Aorta (tissue), 5 donors: Measurements from ENCODE around the gene FKTN. TPM values are rescaled to one million over a fixed set of nuclear protein-coding genes. Genes with fewer than 3 reads are reported as not detected.

Source experiments
- ATAC-seq: fragments of 200-7000 bp; cut with Tn5 transposase; one replicate; pipeline ENCODE4 v1.9.1; 2022; ENCODE audit warnings: moderate library complexity; ENCODE audit not compliant: low FRiP score
- DNase-seq, 2 donors: peaks; one replicate each; pipeline ENCODE4 v3.0.0-alpha.2; 2020
- H3K27ac ChIP-seq, 2 donors: one replicate each; pipeline ENCODE4 v1.5.1; 2013; ENCODE audit warnings: low read length in 2 of 2, mild to moderate bottlenecking in 2 of 2, moderate library complexity in 2 of 2, control low read depth in 1 of 2, inconsistent platforms in 1 of 2, low read depth in 1 of 2
- H3K27me3 ChIP-seq, 2 donors: one replicate each; pipeline ENCODE4 v1.6.1; 2013; ENCODE audit warnings: control low read depth in 1 of 2, low read length in 1 of 2, mild to moderate bottlenecking in 1 of 2, moderate library complexity in 1 of 2; ENCODE audit not compliant: insufficient read depth in 2 of 2, control insufficient read depth in 1 of 2
- H3K36me3 ChIP-seq, 2 donors: one replicate each; pipeline ENCODE4 v1.6.1; 2013; ENCODE audit warnings: control low read depth in 1 of 2, low read length in 1 of 2, mild to moderate bottlenecking in 1 of 2; ENCODE audit not compliant: insufficient read depth in 2 of 2, control insufficient read depth in 1 of 2
- H3K4me1 ChIP-seq, 2 donors: one replicate each; pipeline ENCODE4 v1.6.1; 2013; ENCODE audit warnings: low read length in 2 of 2, control low read depth in 1 of 2, mild to moderate bottlenecking in 1 of 2, moderate library complexity in 1 of 2; ENCODE audit not compliant: insufficient read depth in 2 of 2, control insufficient read depth in 1 of 2
- H3K4me3 ChIP-seq, 2 donors: one replicate each; pipeline ENCODE4 v1.5.1; 2013; ENCODE audit warnings: low read length in 2 of 2, control low read depth in 1 of 2, mild to moderate bottlenecking in 1 of 2
- H3K9me3 ChIP-seq: one replicate; pipeline ENCODE4 v1.6.1; 2013; ENCODE audit warnings: mild to moderate bottlenecking, low read length; ENCODE audit not compliant: control insufficient read depth
- WGBS, 2 donors: extraction: QIAGEN DNeasy Blood & Tissue Kit; methylation state at CpG; one replicate each; pipeline ENCODE4 v1.1.7; 2013; 5-methylcytosine and 5-hydroxymethylcytosine counted together
- intact Hi-C, 2 donors: fragments of 100-400 bp; cut with DNase I; formaldehyde crosslinking; loops; one replicate each; pipeline versions ENCODE4 v1.14.2 to v1.15.0; 2022
- polyA plus RNA-seq, 2 donors: library from polyadenylated mRNA; stranded (reverse); fragments of 200-250 nt; gene quantifications; one replicate each; pipeline ENCODE4 v1.2.3, GENCODE V29; 2013
- total RNA-seq, 2 donors: library from RNA; stranded (reverse); fragmentation: NEBNext Ultra II Directional; extraction: Animal tissue kit (Norgen Biotek cat#: 25700); gene quantifications; one replicate each; pipeline ENCODE4 v1.2.1, GENCODE V29; 2021
- donor health status: healthy with polysubstance abuse.
- donor health status: Bipolar disorder and iron deficiency.
- donor health status: DM: no; HTN: no; CAD: no.
- donor health status: DM: no; HTN: no; CAD: no.
- donor health status: DM: yes; HTN: yes; CAD: no.

Gene FKTN
- total and polyA plus RNA-seq, 4 donors = 2.3 to 16.9 (median 12.9) TPM

GRCh38 chr9:105667867-105668266, 109.9 kb downstream of the FKTN start:
- no peaks in the 10 kb centered on the region for H3K9me3 ChIP-seq
- H3K27me3 ChIP-seq = no peaks in the 10 kb centered on the region
- no peak overlapping the region for H3K27ac ChIP-seq
- H3K4me3 ChIP-seq = no peak overlapping the region
- 27 to 53% methylated on average over 4 of the region's 4 CpGs for WGBS, 2 donors
- intact Hi-C loops = no loop called here
- no peaks in the 10 kb centered on the region for H3K36me3 ChIP-seq
- H3K4me1 ChIP-seq = no peaks in the 10 kb centered on the region
- no peak for DNase-seq
- ATAC-seq = no peak

- H3K27me3 ChIP-seq = no peaks in the 10 kb centered on the region
- no peak for DNase-seq
- no peak for ATAC-seq
- no peaks in the 10 kb centered on the region for H3K36me3 ChIP-seq
- H3K4me1 ChIP-seq = no peaks in the 10 kb centered on the region
- 70 to 74% methylated on average over 3 of the region's 3 CpGs for WGBS, 2 donors
- intact Hi-C loops = no loop called here
- H3K27ac ChIP-seq = no peak overlapping the region
- no peaks in the 10 kb centered on the region for H3K9me3 ChIP-seq
- H3K4me3 ChIP-seq = no peak overlapping the region
These were observed 112.4 kb downstream of the FKTN start for GRCh38 chr9:105670315-105670714.

GRCh38 chr9:105670775-105671174, 112.8 kb downstream of the FKTN start:
- WGBS, 2 donors = 78 to 81% methylated on average over 3 of the region's 3 CpGs
- no peak for DNase-seq
- no peak for ATAC-seq

GRCh38 chr9:105672711-105673234, 114.8 kb downstream of the FKTN start:
- ATAC-seq (no peak), DNase-seq (no peak)
- no peak overlapping the region for H3K4me3 ChIP-seq
- no peaks in the 10 kb centered on the region for H3K27me3 ChIP-seq
- no peaks in the 10 kb centered on the region for H3K9me3 ChIP-seq
- intact Hi-C loops = no loop called here
- H3K36me3 ChIP-seq = no peaks in the 10 kb centered on the region
- H3K4me1 ChIP-seq = no peaks in the 10 kb centered on the region
- WGBS, 2 donors = 24 to 39% methylated on average over 3 of the region's 3 CpGs
- H3K27ac ChIP-seq = no peak overlapping the region

More at GRCh38 chr9:105670775-105671174, 112.8 kb downstream of the FKTN start:
- no peaks in the 10 kb centered on the region for H3K4me1 ChIP-seq
- no peaks in the 10 kb centered on the region for H3K27me3 ChIP-seq
- no peaks in the 10 kb centered on the region for H3K36me3 ChIP-seq
- H3K9me3 ChIP-seq = no peaks in the 10 kb centered on the region
- H3K27ac ChIP-seq = no peak overlapping the region
- intact Hi-C loops = no loop called here
- H3K4me3 ChIP-seq = no peak overlapping the region

- 74 to 89% methylated on average over 3 of the region's 3 CpGs for WGBS, 2 donors
- ATAC-seq = no peak
- no peaks in the 10 kb centered on the region for H3K36me3 ChIP-seq
- H3K27me3 ChIP-seq = no peaks in the 10 kb centered on the region
- H3K9me3 ChIP-seq = no peaks in the 10 kb centered on the region
- DNase-seq = no peak
- no peak overlapping the region for H3K4me3 ChIP-seq
- no peak overlapping the region for H3K27ac ChIP-seq
- no peaks in the 10 kb centered on the region for H3K4me1 ChIP-seq
- intact Hi-C loops = no loop called here
These were observed 116.0 kb downstream of the FKTN start for GRCh38 chr9:105673850-105674387.

GRCh38 chr9:105676351-105676923, 118.5 kb downstream of the FKTN start:
- Histone ChIP-seq H3K9me3 (no peaks in the 10 kb centered on the region), H3K27me3 (no peaks in the 10 kb centered on the region), H3K27ac (no peak overlapping the region), H3K36me3 (no peaks in the 10 kb centered on the region), H3K4me1 (no peaks in the 10 kb centered on the region), H3K4me3 (no peak overlapping the region)
- WGBS, 2 donors = 61 to 66% methylated on average over 6 of the region's 6 CpGs
- no peak for ATAC-seq
- intact Hi-C loops = no loop called here
- no peak for DNase-seq

- DNase-seq = no peak
- intact Hi-C loops = no loop called here
- Histone ChIP-seq H3K27me3 (no peaks in the 10 kb centered on the region), H3K36me3 (no peaks in the 10 kb centered on the region), H3K4me1 (no peaks in the 10 kb centered on the region), H3K27ac (no peak overlapping the region), H3K4me3 (no peak overlapping the region), H3K9me3 (no peaks in the 10 kb centered on the region)
- WGBS, 2 donors = 76 to 82% methylated on average over 1 of the region's 1 CpG
- ATAC-seq = no peak
These were observed 120.2 kb downstream of the FKTN start for GRCh38 chr9:105678163-105678562.

GRCh38 chr9:105678781-105679180, 120.8 kb downstream of the FKTN start:
- H3K9me3 ChIP-seq = no peaks in the 10 kb centered on the region
- DNase-seq = no peak
- 36 to 37% methylated on average over 1 of the region's 1 CpG for WGBS, 2 donors

GRCh38 chr9:105679257-105680022, 121.5 kb downstream of the FKTN start:
- Histone ChIP-seq H3K9me3 (no peaks in the 10 kb centered on the region), H3K4me1 (no peaks in the 10 kb centered on the region), H3K4me3 (no peak overlapping the region), H3K36me3 (no peaks in the 10 kb centered on the region), H3K27ac (no peak overlapping the region), H3K27me3 (no peaks in the 10 kb centered on the region)
- no peak for ATAC-seq
- no peak for DNase-seq
- intact Hi-C loops = no loop called here
- WGBS, 2 donors = 74% methylated on average over 8 of the region's 8 CpGs

More at GRCh38 chr9:105678781-105679180, 120.8 kb downstream of the FKTN start:
- ATAC-seq = no peak
- Histone ChIP-seq H3K4me3 (no peak overlapping the region), H3K27ac (no peak overlapping the region), H3K36me3 (no peaks in the 10 kb centered on the region), H3K27me3 (no peaks in the 10 kb centered on the region), H3K4me1 (no peaks in the 10 kb centered on the region)
- intact Hi-C loops = no loop called here
